Measurements from ENCODE around the gene CADPS. TPM values are rescaled to one million over a fixed set of nuclear protein-coding genes. Genes with fewer than 3 reads are reported as not detected.

Gene CADPS
- total RNA-seq, 2 experiments from 2014 or later, result 61.3 to 68.6 TPM

DNA sequence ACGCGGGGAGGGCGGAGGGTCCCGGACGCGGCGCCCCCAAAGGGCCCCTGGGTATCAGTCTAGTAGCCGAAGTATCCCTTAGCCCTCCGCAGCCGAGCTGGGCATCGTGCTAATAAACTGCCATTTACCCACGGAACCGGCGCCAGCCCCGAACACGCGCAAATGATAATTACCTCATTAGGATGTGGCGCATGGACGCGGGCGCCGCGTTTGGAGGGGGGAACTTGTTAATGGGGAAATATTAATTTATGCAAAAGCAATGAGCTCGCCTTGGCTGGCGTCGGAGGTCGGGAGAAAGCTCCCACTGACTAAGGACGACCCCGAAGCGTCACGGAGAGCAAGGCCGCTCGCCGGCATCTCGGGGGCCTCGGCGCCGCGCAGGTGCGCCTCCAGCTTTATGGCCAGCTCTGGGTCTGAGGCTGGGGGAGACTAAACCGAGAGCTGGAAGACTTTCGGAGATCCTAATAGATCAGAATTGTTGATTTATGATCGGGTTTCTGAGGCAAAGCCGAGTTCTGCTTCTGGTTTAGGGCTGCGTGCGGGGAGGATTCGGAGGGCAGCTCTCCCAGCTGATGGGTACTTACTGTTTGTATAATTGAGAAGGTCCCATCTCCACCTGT lies 501.4 kb downstream of the CADPS start:
- DNase-seq (ENCODE audit: low spot score), result no peak
- Histone ChIP-seq H4K20me1 (ENCODE audit: insufficient read depth, low read length) (no peaks in the 10 kb centered on the region), H2AFZ (ENCODE audit: low read length) (no peak overlapping the region), H3K36me3 (ENCODE audit: insufficient read depth, low read length) (no peaks in the 10 kb centered on the region), H3K9me2 (ENCODE audit: insufficient read depth, low read length) (no peaks in the 10 kb centered on the region), H3K9me3 (ENCODE audit: low read length) (no peaks in the 10 kb centered on the region), H3K4me1 (ENCODE audit: insufficient read depth, low read length, poor library complexity, severe bottlenecking) (no peaks in the 10 kb centered on the region), H3K27ac (ENCODE audit: low read depth, low read length, poor library complexity, severe bottlenecking) (no peak overlapping the region), H3K79me2 (ENCODE audit: insufficient read depth, low read depth, low read length) (no peaks in the 10 kb centered on the region), H3K4me2 (ENCODE audit: low read length) (no peak overlapping the region), H3K4me3 (ENCODE audit: low read depth, low read length, poor library complexity, severe bottlenecking) (no peak overlapping the region)
- ChIA-PET CTCF (ENCODE audit: unreplicated experiment) (no interaction called here), POLR2A (no interaction called here)
- TF ChIP-seq, protein P1, sequence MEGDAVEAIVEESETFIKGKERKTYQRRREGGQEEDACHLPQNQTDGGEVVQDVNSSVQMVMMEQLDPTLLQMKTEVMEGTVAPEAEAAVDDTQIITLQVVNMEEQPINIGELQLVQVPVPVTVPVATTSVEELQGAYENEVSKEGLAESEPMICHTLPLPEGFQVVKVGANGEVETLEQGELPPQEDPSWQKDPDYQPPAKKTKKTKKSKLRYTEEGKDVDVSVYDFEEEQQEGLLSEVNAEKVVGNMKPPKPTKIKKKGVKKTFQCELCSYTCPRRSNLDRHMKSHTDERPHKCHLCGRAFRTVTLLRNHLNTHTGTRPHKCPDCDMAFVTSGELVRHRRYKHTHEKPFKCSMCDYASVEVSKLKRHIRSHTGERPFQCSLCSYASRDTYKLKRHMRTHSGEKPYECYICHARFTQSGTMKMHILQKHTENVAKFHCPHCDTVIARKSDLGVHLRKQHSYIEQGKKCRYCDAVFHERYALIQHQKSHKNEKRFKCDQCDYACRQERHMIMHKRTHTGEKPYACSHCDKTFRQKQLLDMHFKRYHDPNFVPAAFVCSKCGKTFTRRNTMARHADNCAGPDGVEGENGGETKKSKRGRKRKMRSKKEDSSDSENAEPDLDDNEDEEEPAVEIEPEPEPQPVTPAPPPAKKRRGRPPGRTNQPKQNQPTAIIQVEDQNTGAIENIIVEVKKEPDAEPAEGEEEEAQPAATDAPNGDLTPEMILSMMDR (conservative IDR thresholded peaks at IDR 0.05; ENCODE audit: low read length), result no peak
- no peak for TF ChIP-seq EZH2phosphoT487 (IDR thresholded peaks at IDR 0.05; ENCODE audit: borderline replicate concordance, low read depth, low read length)
- no TSS peak for BruUV-seq (replicated peaks)
- intact Hi-C loops (cut with micrococcal nuclease; ENCODE audit: unreplicated experiment), result no loop called here

DNA sequence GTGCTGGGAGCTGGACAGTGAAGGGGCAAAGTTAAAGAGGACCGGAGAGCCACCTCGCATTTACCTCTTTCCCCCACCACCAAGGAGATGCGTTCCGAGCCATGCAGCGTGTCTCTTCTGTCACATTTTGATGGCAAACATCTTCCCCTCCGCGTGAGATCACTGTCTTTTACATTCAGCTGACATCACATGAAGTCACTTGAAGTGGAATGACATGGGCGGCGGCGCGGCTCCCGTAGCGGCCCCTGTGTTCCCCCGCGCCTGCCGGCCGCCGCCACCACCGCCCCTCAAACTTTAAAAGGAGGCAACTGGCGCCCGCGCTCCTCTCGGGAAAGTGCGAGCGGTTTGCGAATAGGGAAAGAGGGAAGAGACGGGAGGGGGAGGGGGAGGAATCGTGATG lies 502.0 kb downstream of the CADPS start, which contains the start of gene FEZF2:
FEZF2 (minus strand) TSS at position 336 of the 400 bp plus-strand sequence. CDS start 682 bp downstream, outside the sequence.
- CTCF ChIA-PET (ENCODE audit: unreplicated experiment), result no interaction called here
- no peaks in the 10 kb centered on the region for H3K4me1 ChIP-seq (ENCODE audit: insufficient read depth, low read length, poor library complexity, severe bottlenecking)
- DNase-seq (ENCODE audit: low spot score), result no peak
- no peak within 1 kb of the TSS for H2AFZ ChIP-seq (ENCODE audit: low read length)
- intact Hi-C loops (cut with micrococcal nuclease; ENCODE audit: unreplicated experiment), result no loop called here
- no peaks in the 10 kb centered on the region for H3K9me2 ChIP-seq (ENCODE audit: insufficient read depth, low read length)
- H3K79me2 ChIP-seq (ENCODE audit: insufficient read depth, low read depth, low read length), result no peaks in the 10 kb centered on the region
- POLR2A ChIA-PET, result interaction anchor here (0.7 kb wide), 1 partner anchor 582 kb away, joined by 5 read pairs; no protein-coding TSS in a partner anchor
- H3K27ac ChIP-seq (ENCODE audit: low read depth, low read length, poor library complexity, severe bottlenecking), result no peak within 1 kb of the TSS
- H3K4me2 ChIP-seq (ENCODE audit: low read length), result no peak within 1 kb of the TSS
- no peak within 1 kb of the TSS for H3K4me3 ChIP-seq (ENCODE audit: low read depth, low read length, poor library complexity, severe bottlenecking)
- no peaks in the 10 kb centered on the region for H3K36me3 ChIP-seq (ENCODE audit: insufficient read depth, low read length)
- no peak for TF ChIP-seq EZH2phosphoT487 (IDR thresholded peaks at IDR 0.05; ENCODE audit: borderline replicate concordance, low read depth, low read length)
- TF ChIP-seq, protein P1 (conservative IDR thresholded peaks at IDR 0.05; ENCODE audit: low read length), result no peak
- no peaks in the 10 kb centered on the region for H3K9me3 ChIP-seq (ENCODE audit: low read length)
- no TSS peak for BruUV-seq (replicated peaks)
- H4K20me1 ChIP-seq (ENCODE audit: insufficient read depth, low read length), result no peaks in the 10 kb centered on the region

DNA sequence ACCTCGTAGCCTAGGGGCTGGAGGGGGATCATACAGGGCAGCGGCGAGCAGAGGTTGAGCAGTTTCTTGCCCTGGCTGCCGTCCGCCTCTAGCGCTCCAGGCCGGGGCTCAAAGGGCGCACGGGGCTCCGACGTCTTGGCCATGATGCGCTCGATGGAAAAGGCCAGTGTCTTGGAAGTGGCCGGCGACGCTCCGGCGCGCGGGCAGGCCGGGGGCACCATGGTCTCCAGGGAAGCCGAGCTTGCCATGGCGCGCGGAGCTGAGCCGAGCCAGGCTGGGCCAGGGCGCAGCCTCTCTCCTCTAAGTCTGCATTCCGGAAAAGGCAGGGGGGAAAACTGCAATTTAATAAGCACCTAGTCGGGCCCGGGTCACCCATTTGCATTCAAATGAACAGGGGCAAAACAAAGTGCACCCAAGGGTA lies 502.6 kb downstream of the CADPS start:
- Histone ChIP-seq H3K79me2 (ENCODE audit: insufficient read depth, low read depth, low read length) (no peaks in the 10 kb centered on the region), H2AFZ (ENCODE audit: low read length) (no peak overlapping the region), H3K27ac (ENCODE audit: low read depth, low read length, poor library complexity, severe bottlenecking) (no peak overlapping the region), H3K36me3 (ENCODE audit: insufficient read depth, low read length) (no peaks in the 10 kb centered on the region), H3K9me3 (ENCODE audit: low read length) (no peaks in the 10 kb centered on the region), H3K9me2 (ENCODE audit: insufficient read depth, low read length) (no peaks in the 10 kb centered on the region), H3K4me3 (ENCODE audit: low read depth, low read length, poor library complexity, severe bottlenecking) (no peak overlapping the region), H4K20me1 (ENCODE audit: insufficient read depth, low read length) (no peaks in the 10 kb centered on the region), H3K4me2 (ENCODE audit: low read length) (no peak overlapping the region), H3K4me1 (ENCODE audit: insufficient read depth, low read length, poor library complexity, severe bottlenecking) (no peaks in the 10 kb centered on the region)
- DNase-seq (ENCODE audit: low spot score), result no peak
- intact Hi-C loops (cut with micrococcal nuclease; ENCODE audit: unreplicated experiment), result no loop called here
- POLR2A ChIA-PET, result interaction anchor here (0.7 kb wide), 1 partner anchor 583 kb away, joined by 5 read pairs; no protein-coding TSS in a partner anchor
- TF ChIP-seq EZH2phosphoT487 (IDR thresholded peaks at IDR 0.05; ENCODE audit: borderline replicate concordance, low read depth, low read length), result no peak
- TF ChIP-seq, protein P1 (conservative IDR thresholded peaks at IDR 0.05; ENCODE audit: low read length), result no peak
- BruUV-seq (replicated peaks), result no TSS peak
- CTCF ChIA-PET (ENCODE audit: unreplicated experiment), result no interaction called here

Data from OCI-LY7 (cell line).